Hematopoietic multipotent progenitor cell (in vitro differentiated cells): ENCODE results near the gene MITF. TPM values are rescaled to one million over a fixed set of nuclear protein-coding genes. Genes with fewer than 3 reads are reported as not detected.
A peak's percentile ranks its signal among the peaks of the same experiment; 100 is the strongest.

ENCODE experiments used
- DNase-seq, 3 donors: peaks; one replicate each; pipeline ENCODE4 v3.0.0-alpha.2; 2011 to 2015; ENCODE audit warnings: low read depth in 2 of 3, low spot score in 2 of 3
- small RNA-seq: library from RNA; depleted of rRNA; stranded (forward); fragments of <200 nt; gene quantifications from one replicate; pipeline ENCODE3, GENCODE V24; 2012
- total RNA-seq: library from RNA; depleted of rRNA; stranded (reverse); fragments of >200 nt; gene quantifications from one replicate; pipeline ENCODE4 v1.2.3, GENCODE V29; 2012

The MITF gene
- total RNA-seq, 1 donor: 2.2 TPM

DNA sequence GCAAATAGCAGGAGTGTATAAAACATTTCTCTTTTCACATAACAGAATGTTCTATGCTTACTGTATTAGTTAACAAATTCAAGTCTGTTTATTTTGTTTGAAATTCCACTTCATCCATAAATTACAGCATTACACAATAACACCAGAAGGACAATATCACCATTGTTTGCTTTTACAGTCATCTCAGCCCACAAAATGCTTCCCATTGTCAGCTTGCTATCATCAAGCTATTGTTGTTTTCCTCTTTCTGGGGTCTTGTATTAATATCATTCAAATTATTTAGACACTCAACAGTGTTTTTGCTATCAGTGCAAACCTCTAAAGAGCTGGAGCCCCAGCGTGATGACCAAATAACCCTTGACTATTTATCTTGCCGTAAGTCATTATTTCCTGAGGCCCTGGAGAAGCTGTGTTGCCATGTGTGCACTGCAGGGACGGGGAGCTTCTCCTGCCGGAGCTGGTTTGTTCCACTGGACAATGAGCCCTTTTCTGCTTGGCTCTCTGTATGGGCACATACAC is 261.4 kb downstream of the MITF start:
- no peak for DNase-seq

- no peak for DNase-seq
Measured at GRCh38 chr3:70003119-70003518, 263.9 kb downstream of the MITF start.

GRCh38 chr3:70006089-70006488 is 266.8 kb downstream of the MITF start:
- DNase-seq: peak in 2 of 3 donors; percentile 39 to 78

GRCh38 chr3:70010346-70010745 is 271.1 kb downstream of the MITF start:
- DNase-seq: peak in 1 of 3 donors; percentile 30

- DNase-seq: no peak
Measured at GRCh38 chr3:70011582-70011981, 272.3 kb downstream of the MITF start.

Small RNA genes within 50 kb of the gene (small RNA-seq; reads per million reads assigned to genes)
- not detected for gene RN7SL418P
